K562 (cell line): ENCODE measurements around the gene IGF2BP1. TPM values are rescaled to one million over a fixed set of nuclear protein-coding genes. Genes with fewer than 3 reads are reported as not detected.

Source experiments
- ATAC-seq: fragments of 200-7000 bp; cut with Tn5 transposase; 3 replicates; pipeline ENCODE4 v1.9.1; 2020; ENCODE audit warnings: moderate library complexity
- BruUV-seq: library from RNA; stranded (reverse); fragments of 400-500 nt; replicated peaks from 2 replicates; lab custom pipeline; 2021; lab: Mats Ljungman, UMichigan
- CTCF ChIA-PET: fragments of 300-600 bp; formaldehyde crosslinking; extraction: SDS; loops from one replicate; lab custom pipeline; 2021; ENCODE audit warnings: low intra/inter-chr PET ratio; lab: Yijun Ruan, JAX
- POLR2A ChIA-PET: fragments of 300-600, 350-650 bp; sonication (Branson Sonifier 250); formaldehyde crosslinking; extraction: SDS; loops from one replicate; lab custom pipeline; 2021; ENCODE audit warnings: antibody characterized with exemption, inconsistent platforms; lab: Yijun Ruan, JAX
- DNase-seq, 4 experiments: peaks; one replicate each; pipeline versions ENCODE4 v3.0.0 to v3.0.0-alpha.2; 2011 to 2018; ENCODE audit warnings: low spot score in 3 of 4, mixed read lengths in 3 of 4; ENCODE audit errors: extremely low read depth in 1 of 4
- FAIRE-seq: peaks from 2 replicates; lab custom pipeline; 2011; peaks lifted over from hg19 to GRCh38; lab: Jason Lieb, UNC
- H2AFZ ChIP-seq: 2 replicates; pipeline ENCODE4 v1.6.0; 2011; ENCODE audit warnings: low read depth, low read length, control low read depth, inconsistent platforms
- H3K27ac ChIP-seq: fragments of 200-600 bp; 3 replicates; pipeline ENCODE4 v1.8.0; 2011; ENCODE audit warnings: low read depth, mild to moderate bottlenecking, control low read depth, inconsistent platforms, low read length, moderate library complexity, mixed read lengths; ENCODE audit errors: extremely low read depth
- H3K27me3 ChIP-seq, 2 experiments: fragments of 300-600 bp in 1 of 2; 2 replicates in 1 of 2; 3 replicates in 1 of 2; pipeline versions ENCODE4 v1.6.0 to v1.8.0; 2011; ENCODE audit warnings: inconsistent platforms in 2 of 2, low read length in 2 of 2, mild to moderate bottlenecking in 1 of 2, mixed read lengths in 1 of 2, moderate library complexity in 1 of 2; ENCODE audit not compliant: control insufficient read depth in 2 of 2, insufficient read depth in 2 of 2
- H3K36me3 ChIP-seq: fragments of 300-600 bp; 3 replicates; pipeline ENCODE4 v1.8.0; 2011; ENCODE audit warnings: mild to moderate bottlenecking, low read length, inconsistent platforms; ENCODE audit not compliant: control insufficient read depth, insufficient read depth
- H3K4me1 ChIP-seq, 2 experiments: fragments of 200-600 bp in 1 of 2; replicated peaks in 1 of 2; 2 replicates in 1 of 2; 3 replicates in 1 of 2; pipeline versions ENCODE4 v1.5.1 to v1.8.0; 2011; ENCODE audit warnings: inconsistent platforms in 2 of 2, low read length in 2 of 2, mild to moderate bottlenecking in 1 of 2, mixed read lengths in 1 of 2, moderate library complexity in 1 of 2; ENCODE audit not compliant: control insufficient read depth in 2 of 2, insufficient read depth in 2 of 2
- H3K4me2 ChIP-seq: 2 replicates; pipeline ENCODE4 v1.6.1; 2011; ENCODE audit warnings: low read length, control low read depth, inconsistent platforms, mixed read lengths; ENCODE audit not compliant: insufficient read depth
- H3K4me3 ChIP-seq: fragments of 200-600 bp; sonication (generic), shearing (Covaris generic); 2 replicates; pipeline ENCODE4 v1.5.1; 2016; ENCODE audit warnings: control low read depth, inconsistent platforms
- H3K79me2 ChIP-seq: fragments of 200-600 bp; 3 replicates; pipeline ENCODE4 v1.8.0; 2011; ENCODE audit warnings: low read length, inconsistent platforms; ENCODE audit not compliant: control insufficient read depth, insufficient read depth
- H3K9ac ChIP-seq, 2 experiments: 2 replicates each; pipeline versions ENCODE4 v1.6.0 to v1.6.1; 2011; ENCODE audit warnings: low read depth in 2 of 2, low read length in 2 of 2, control low read depth in 1 of 2, inconsistent platforms in 1 of 2, mild to moderate bottlenecking in 1 of 2, mixed read lengths in 1 of 2; ENCODE audit not compliant: insufficient read depth in 1 of 2
- H3K9me1 ChIP-seq: one replicate; pipeline ENCODE4 v1.6.0; 2011; ENCODE audit warnings: inconsistent platforms, mild to moderate bottlenecking, low read length, moderate library complexity; ENCODE audit not compliant: control insufficient read depth, insufficient read depth
- H3K9me3 ChIP-seq: replicated peaks from 2 replicates; pipeline ENCODE4 v1.5.1; 2011; ENCODE audit warnings: low read depth, low read length, inconsistent platforms; ENCODE audit not compliant: control insufficient read depth, insufficient read depth
- H4K20me1 ChIP-seq: replicated peaks from 2 replicates; pipeline ENCODE4 v1.6.1; 2011; ENCODE audit warnings: low read length, inconsistent platforms, mixed read lengths; ENCODE audit not compliant: control insufficient read depth, insufficient read depth
- C11orf30 ChIP-seq: fragments of 450-650 bp; IDR thresholded peaks from 2 replicates; pipeline ENCODE4 v1.6.1; 2016; ENCODE audit warnings: low read depth, mild to moderate bottlenecking
- ETS2 ChIP-seq: IDR thresholded peaks from 2 replicates; pipeline ENCODE4 v1.6.1; 2016; ENCODE audit warnings: borderline replicate concordance, missing genetic modification characterization, mild to moderate bottlenecking, moderate library complexity, missing compliant biosample characterization; ENCODE audit not compliant: poor library complexity, severe bottlenecking
- LARP7 ChIP-seq: fragments of 450-650 bp; IDR thresholded peaks from 2 replicates; pipeline ENCODE4 v1.6.1; 2016
- MNT ChIP-seq, 2 experiments: fragments of 450-650 bp; conservative IDR thresholded peaks; 2 replicates each; pipeline ENCODE4 v1.6.1; 2017; ENCODE audit warnings: mild to moderate bottlenecking in 2 of 2, moderate library complexity in 2 of 2
- MYBL2 ChIP-seq, 2 experiments: fragments of 450-650 bp in 1 of 2; sonication (generic) in 1 of 2; formaldehyde crosslinking in 1 of 2; IDR thresholded peaks; 2 replicates each; pipeline versions ENCODE4 v1.6.1 to v1.8.1; 2017 to 2022; ENCODE audit warnings: borderline replicate concordance in 1 of 2, inconsistent platforms in 1 of 2, low read depth in 1 of 2, mild to moderate bottlenecking in 1 of 2, missing genetic modification reagents in 1 of 2, moderate library complexity in 1 of 2
- NKRF ChIP-seq: fragments of 450-650 bp; IDR thresholded peaks from 2 replicates; pipeline ENCODE4 v1.6.1; 2016; ENCODE audit warnings: borderline replicate concordance
- NR4A1 ChIP-seq, 2 experiments: fragments of 250-450 bp in 1 of 2; fragments of 450-650 bp in 1 of 2; sonication (Bioruptor Pico) in 1 of 2; IDR thresholded peaks; 2 replicates each; pipeline versions ENCODE4 v1.4.0 to v1.6.1; 2016 to 2020; ENCODE audit warnings: mild to moderate bottlenecking in 2 of 2, missing compliant biosample characterization in 1 of 2, missing genetic modification characterization in 1 of 2, moderate library complexity in 1 of 2
- RBM14 ChIP-seq: fragments of 200-400 bp; formaldehyde crosslinking; IDR thresholded peaks from 2 replicates; pipeline ENCODE4 v1.6.1; 2018; ENCODE audit warnings: low read depth, mild to moderate bottlenecking, low read length, moderate library complexity, borderline replicate concordance; ENCODE audit not compliant: insufficient read depth
- SP2 ChIP-seq: IDR thresholded peaks from 2 replicates; pipeline ENCODE4 v1.6.1; 2011; ENCODE audit warnings: mild to moderate bottlenecking, low read depth, low read length, moderate library complexity; ENCODE audit not compliant: poor library complexity, severe bottlenecking; ENCODE audit errors: extremely low read depth
- SUPT5H ChIP-seq: fragments of 450-650 bp; IDR thresholded peaks from 2 replicates; pipeline ENCODE4 v1.6.1; 2016
- THRAP3 ChIP-seq: fragments of 450-650 bp; IDR thresholded peaks from 2 replicates; pipeline ENCODE4 v1.6.1; 2016; ENCODE audit warnings: mild to moderate bottlenecking, inconsistent platforms, borderline replicate concordance
- U2AF2 ChIP-seq: fragments of 200-400 bp; formaldehyde crosslinking; optimal IDR thresholded peaks from 2 replicates; pipeline ENCODE3; 2017; ENCODE audit warnings: low read depth, mild to moderate bottlenecking, low read length
- ZEB2 ChIP-seq: fragments of 450-650 bp; IDR thresholded peaks from 2 replicates; pipeline ENCODE4 v1.6.1; 2016
- ZFPM2 ChIP-seq: fragments of 250-450 bp; sonication (Bioruptor Pico); IDR thresholded peaks from 2 replicates; pipeline ENCODE4 v1.5.1; 2022; ENCODE audit warnings: mild to moderate bottlenecking
- ZNF586 ChIP-seq: fragments of 450-650 bp; formaldehyde crosslinking; conservative IDR thresholded peaks from 2 replicates; pipeline ENCODE4 v1.4.0; 2020; ENCODE audit warnings: mild to moderate bottlenecking, moderate library complexity
- ZNF785 ChIP-seq: fragments of 250-450 bp; sonication (Bioruptor Pico); IDR thresholded peaks from 2 replicates; pipeline ENCODE4 v1.4.0; 2020; ENCODE audit warnings: mild to moderate bottlenecking
- WGBS: fragments of 100-300 bp; shearing (Covaris generic); methylation state at CpG from one replicate; pipeline ENCODE4 v1.1.6; 2016; ENCODE audit warnings: low coverage, mixed read lengths; ENCODE audit not compliant: insufficient coverage; ENCODE audit errors: missing lambda C conversion rate; 5-methylcytosine and 5-hydroxymethylcytosine counted together
- in situ Hi-C: fragments of 300-500 bp; cut with MboI; formaldehyde crosslinking; loops from 4 replicates; pipeline ENCODE4 v1.15.0; 2018; ENCODE audit warnings: inconsistent platforms, mixed read lengths
- intact Hi-C: fragments of 100-400 bp; cut with micrococcal nuclease; formaldehyde crosslinking; loops from 2 replicates; pipeline ENCODE4 v1.14.2; 2022
- polyA plus RNA-seq, 8 experiments: library from polyadenylated mRNA; depleted of rRNA in 4 of 8; stranded (reverse) in 5 of 8; unstranded in 3 of 8; fragments of >200 nt; fragmentation: Nextera tagmentation in 2 of 8; fragmentation: Illumina TruSeq in 1 of 8; extraction: Ambion mirVana in 2 of 8; extraction: Trizol in 1 of 8; gene quantifications; 2 replicates each; pipeline versions ENCODE4 v1.2.1 to v1.2.3, GENCODE V29; 2011 to 2014; ENCODE audit warnings: inconsistent platforms in 1 of 8, missing spikeins in 1 of 8
- total RNA-seq, 7 experiments: library from RNA; depleted of rRNA in 6 of 7; stranded (reverse); fragments of >200 nt in 6 of 7; fragmentation: Illumina TruSeq in 2 of 7; extraction: Trizol in 2 of 7; gene quantifications; 2 replicates each; pipeline versions ENCODE4 v1.2.1 to v1.2.3, GENCODE V29; 2011 to 2021; ENCODE audit warnings: low replicate concordance in 1 of 7

Gene IGF2BP1
- total and polyA plus RNA-seq, 9 of the 15 experiments (the other 6 are each of a cell fraction or from before 2014, with no cell fraction given): 13.0 to 318 (median 53.6) TPM

GRCh38 chr17:49076573-49077384 lies 79.6 kb downstream of the IGF2BP1 start:
- FAIRE-seq (peak; percentile 59), ATAC-seq (peak; percentile 40; the same call in 2 of the 3 replicates), DNase-seq (peak in 1 of 4 experiments; percentile 28)
- no peak overlapping the region for H3K9ac ChIP-seq
- H4K20me1 ChIP-seq: no peaks in the 10 kb centered on the region
- in situ Hi-C loops: no loop called here
- WGBS: 0% methylated on average over 7 of the region's 7 CpGs
- CTCF ChIA-PET: no interaction called here
- H3K79me2 ChIP-seq: no peaks in the 10 kb centered on the region
- H3K36me3 ChIP-seq: no peaks in the 10 kb centered on the region
- POLR2A ChIA-PET: no interaction called here
- H3K27me3 ChIP-seq: peaks cover 20 to 25% of the 10 kb centered on the region in 2 experiments; a peak in 3 of 5 replicates
- no peaks in the 10 kb centered on the region for H3K9me1 ChIP-seq
- H3K4me1 ChIP-seq: peaks cover 0 to 11% of the 10 kb centered on the region in 2 experiments; a peak in 1 of 5 replicates
- H3K27ac ChIP-seq: peak overlapping the region; percentile 48; the same call in 1 of the 3 replicates
- no peaks in the 10 kb centered on the region for H3K9me3 ChIP-seq
- peak overlapping the region; percentile 58 for H3K4me2 ChIP-seq
- BruUV-seq: no TSS peak
- H3K4me3 ChIP-seq: no peak overlapping the region
- peak overlapping the region; percentile 51; the same call in 1 of the 2 replicates for H2AFZ ChIP-seq
- intact Hi-C loops: no loop called here
- TF ChIP-seq SUPT5H (no peak), ZNF586 (CRISPR knock-in tag) (no peak), ZNF785 (no peak), RBM14 (no peak), MNT (conservative IDR thresholded peaks at IDR 0.05) (no peak), C11orf30 (no peak), MYBL2 (IDR thresholded peaks at IDR 0.05; ENCODE audit: low read depth) (no peak), MYBL2 (CRISPR knock-in tag; IDR thresholded peaks at IDR 0.05; ENCODE audit: borderline replicate concordance) (no peak), THRAP3 (no peak), NR4A1 (CRISPR knock-in tag; IDR thresholded peaks at IDR 0.05) (no peak), NR4A1 (tag; IDR thresholded peaks at IDR 0.05) (peak; percentile 99), ZEB2 (no peak), ETS2 (tag) (no peak), ZFPM2 (CRISPR knock-in tag) (no peak), LARP7 (no peak), SP2 (no peak), U2AF2 (no peak), NKRF (no peak)
